Measurements from ENCODE around the gene TEAD3. TPM values are rescaled to one million over a fixed set of nuclear protein-coding genes. Genes with fewer than 3 reads are reported as not detected.
"Not testable (repeated sequence)": the region's sequence is repeated elsewhere in the genome, so short reads cannot be mapped to it uniquely, and the experiment has no call there.

TEAD3 gene
- total RNA-seq, 2 experiments from 2014 or later, result not detected

DNA sequence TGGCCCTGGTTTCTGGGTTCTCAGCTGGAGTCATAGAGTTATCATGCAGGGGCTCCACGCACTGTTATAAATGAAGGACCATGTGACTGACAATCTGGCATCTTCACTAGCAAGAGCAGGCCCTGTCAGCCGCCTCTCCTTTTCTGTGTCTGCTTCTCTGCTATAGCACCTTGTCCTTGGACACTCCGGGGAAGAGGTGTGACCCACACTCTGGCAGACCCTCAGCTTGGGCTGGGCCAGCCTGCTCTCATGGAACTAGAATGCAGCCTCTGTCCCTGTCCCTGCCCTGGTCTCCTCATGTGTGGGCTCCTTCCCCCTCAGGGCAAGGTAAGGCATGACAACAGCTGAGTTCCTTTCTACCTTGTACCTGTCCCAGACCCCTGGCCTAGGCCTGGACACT, 55.7 kb downstream of the TEAD3 start:
- no peak overlapping the region for H3K27ac ChIP-seq (ENCODE audit: low read depth, low read length, poor library complexity, severe bottlenecking)
- no TSS peak for BruUV-seq (replicated peaks)
- H2AFZ ChIP-seq (ENCODE audit: low read length), result no peak overlapping the region
- CTCF ChIA-PET (ENCODE audit: unreplicated experiment), result no interaction called here
- H3K9me3 ChIP-seq (ENCODE audit: low read length), result no peaks in the 10 kb centered on the region
- no peaks in the 10 kb centered on the region for H3K79me2 ChIP-seq (ENCODE audit: insufficient read depth, low read depth, low read length)
- no peaks in the 10 kb centered on the region for H3K36me3 ChIP-seq (ENCODE audit: insufficient read depth, low read length)
- no peaks in the 10 kb centered on the region for H3K4me1 ChIP-seq (ENCODE audit: insufficient read depth, low read length, poor library complexity, severe bottlenecking)
- intact Hi-C loops (cut with micrococcal nuclease; ENCODE audit: unreplicated experiment), result no loop called here
- no peaks in the 10 kb centered on the region for H3K9me2 ChIP-seq (ENCODE audit: insufficient read depth, low read length)
- DNase-seq (ENCODE audit: low spot score), result no peak
- POLR2A ChIA-PET, result no interaction called here
- TF ChIP-seq, protein P1, sequence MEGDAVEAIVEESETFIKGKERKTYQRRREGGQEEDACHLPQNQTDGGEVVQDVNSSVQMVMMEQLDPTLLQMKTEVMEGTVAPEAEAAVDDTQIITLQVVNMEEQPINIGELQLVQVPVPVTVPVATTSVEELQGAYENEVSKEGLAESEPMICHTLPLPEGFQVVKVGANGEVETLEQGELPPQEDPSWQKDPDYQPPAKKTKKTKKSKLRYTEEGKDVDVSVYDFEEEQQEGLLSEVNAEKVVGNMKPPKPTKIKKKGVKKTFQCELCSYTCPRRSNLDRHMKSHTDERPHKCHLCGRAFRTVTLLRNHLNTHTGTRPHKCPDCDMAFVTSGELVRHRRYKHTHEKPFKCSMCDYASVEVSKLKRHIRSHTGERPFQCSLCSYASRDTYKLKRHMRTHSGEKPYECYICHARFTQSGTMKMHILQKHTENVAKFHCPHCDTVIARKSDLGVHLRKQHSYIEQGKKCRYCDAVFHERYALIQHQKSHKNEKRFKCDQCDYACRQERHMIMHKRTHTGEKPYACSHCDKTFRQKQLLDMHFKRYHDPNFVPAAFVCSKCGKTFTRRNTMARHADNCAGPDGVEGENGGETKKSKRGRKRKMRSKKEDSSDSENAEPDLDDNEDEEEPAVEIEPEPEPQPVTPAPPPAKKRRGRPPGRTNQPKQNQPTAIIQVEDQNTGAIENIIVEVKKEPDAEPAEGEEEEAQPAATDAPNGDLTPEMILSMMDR (conservative IDR thresholded peaks at IDR 0.05; ENCODE audit: low read length), result no peak
- no peak for TF ChIP-seq EZH2phosphoT487 (IDR thresholded peaks at IDR 0.05; ENCODE audit: borderline replicate concordance, low read depth, low read length)
- no peaks in the 10 kb centered on the region for H4K20me1 ChIP-seq (ENCODE audit: insufficient read depth, low read length)
- no peak overlapping the region for H3K4me2 ChIP-seq (ENCODE audit: low read length)
- H3K4me3 ChIP-seq (ENCODE audit: low read depth, low read length, poor library complexity, severe bottlenecking), result no peak overlapping the region

DNA sequence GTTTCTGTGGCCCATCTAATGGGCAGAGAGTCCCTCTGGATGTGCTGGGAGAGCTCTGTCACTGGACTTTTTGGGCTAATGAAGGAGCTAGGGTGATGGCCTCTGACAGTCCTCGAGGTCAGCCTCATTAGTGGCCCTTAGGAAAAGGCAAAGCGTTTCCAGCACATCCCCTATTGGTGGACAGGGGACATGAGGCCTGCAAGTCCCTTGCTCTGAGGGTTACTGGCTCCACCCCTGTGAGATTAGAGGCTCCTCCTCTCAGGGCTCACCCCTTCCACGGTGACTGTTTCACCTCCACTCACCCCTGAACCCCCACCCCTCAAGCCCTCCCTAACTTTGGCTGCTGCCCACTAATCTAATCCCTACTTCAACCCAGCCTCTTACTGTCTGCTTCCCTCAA, 57.6 kb downstream of the TEAD3 start:
- no peak for TF ChIP-seq EZH2phosphoT487 (IDR thresholded peaks at IDR 0.05; ENCODE audit: borderline replicate concordance, low read depth, low read length)
- TF ChIP-seq, protein P1 (conservative IDR thresholded peaks at IDR 0.05; ENCODE audit: low read length), result no peak

DNA sequence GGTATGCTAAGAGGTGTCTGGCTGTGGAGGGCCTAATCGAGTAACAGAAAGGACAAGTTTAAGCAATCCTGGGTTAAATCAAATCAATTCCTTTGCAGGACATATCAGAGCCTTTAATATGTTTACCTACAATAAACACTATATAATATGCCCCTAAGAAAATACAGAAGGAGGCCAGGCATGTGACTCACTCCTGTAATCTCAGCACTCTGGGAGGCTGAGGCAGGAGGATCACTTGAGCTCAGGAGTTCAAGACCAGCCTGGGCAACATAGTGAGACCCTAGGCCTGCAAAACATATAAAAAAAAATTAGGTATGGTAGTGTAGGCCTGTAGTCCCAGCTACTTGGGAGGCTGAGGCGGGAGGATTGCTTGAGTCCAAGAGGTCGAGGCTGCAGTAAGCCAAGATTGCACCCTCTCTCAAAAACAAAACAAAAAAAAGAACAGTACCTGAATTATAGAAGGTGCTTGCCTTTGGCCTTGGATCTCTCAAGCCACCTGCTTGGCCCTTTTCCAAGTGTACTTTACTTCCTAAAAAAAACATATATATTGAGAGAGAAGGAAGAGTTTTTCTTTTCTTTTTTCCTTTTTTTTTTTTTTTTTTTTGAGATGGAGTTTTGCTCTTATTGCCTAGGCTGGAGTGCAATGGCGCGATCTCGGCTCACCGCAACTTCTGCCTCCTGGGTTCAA, 58.4 kb downstream of the TEAD3 start:
- H3K9me3 ChIP-seq (ENCODE audit: low read length); H4K20me1 ChIP-seq (ENCODE audit: insufficient read depth, low read length); intact Hi-C loops (cut with micrococcal nuclease; ENCODE audit: unreplicated experiment); DNase-seq (ENCODE audit: low spot score); H3K4me2 ChIP-seq (ENCODE audit: low read length); H3K79me2 ChIP-seq (ENCODE audit: insufficient read depth, low read depth, low read length); POLR2A ChIA-PET; H3K9me2 ChIP-seq (ENCODE audit: insufficient read depth, low read length); H3K4me1 ChIP-seq (ENCODE audit: insufficient read depth, low read length, poor library complexity, severe bottlenecking); H3K27ac ChIP-seq (ENCODE audit: low read depth, low read length, poor library complexity, severe bottlenecking); H3K36me3 ChIP-seq (ENCODE audit: insufficient read depth, low read length); H2AFZ ChIP-seq (ENCODE audit: low read length); H3K4me3 ChIP-seq (ENCODE audit: low read depth, low read length, poor library complexity, severe bottlenecking); BruUV-seq (replicated peaks): not testable (repeated sequence)
- CTCF ChIA-PET (ENCODE audit: unreplicated experiment), result interaction anchor here (0.6 kb wide), 1 partner anchor 478 kb away, joined by 3 read pairs; no protein-coding TSS in a partner anchor

More for the DNA sequence above, 57.6 kb downstream of the TEAD3 start:
- Histone ChIP-seq H3K4me1 (ENCODE audit: insufficient read depth, low read length, poor library complexity, severe bottlenecking) (no peaks in the 10 kb centered on the region), H3K4me3 (ENCODE audit: low read depth, low read length, poor library complexity, severe bottlenecking) (no peak overlapping the region), H4K20me1 (ENCODE audit: insufficient read depth, low read length) (no peaks in the 10 kb centered on the region), H3K79me2 (ENCODE audit: insufficient read depth, low read depth, low read length) (no peaks in the 10 kb centered on the region), H3K27ac (ENCODE audit: low read depth, low read length, poor library complexity, severe bottlenecking) (no peak overlapping the region), H3K4me2 (ENCODE audit: low read length) (no peak overlapping the region), H2AFZ (ENCODE audit: low read length) (no peak overlapping the region), H3K36me3 (ENCODE audit: insufficient read depth, low read length) (no peaks in the 10 kb centered on the region), H3K9me3 (ENCODE audit: low read length) (no peaks in the 10 kb centered on the region), H3K9me2 (ENCODE audit: insufficient read depth, low read length) (no peaks in the 10 kb centered on the region)
- POLR2A ChIA-PET, result no interaction called here
- CTCF ChIA-PET (ENCODE audit: unreplicated experiment), result no interaction called here
- intact Hi-C loops (cut with micrococcal nuclease; ENCODE audit: unreplicated experiment), result no loop called here
- BruUV-seq (replicated peaks), result no TSS peak
- DNase-seq (ENCODE audit: low spot score), result no peak
